ENCODE data around the gene DHTKD1.

Gene DHTKD1

DNA sequence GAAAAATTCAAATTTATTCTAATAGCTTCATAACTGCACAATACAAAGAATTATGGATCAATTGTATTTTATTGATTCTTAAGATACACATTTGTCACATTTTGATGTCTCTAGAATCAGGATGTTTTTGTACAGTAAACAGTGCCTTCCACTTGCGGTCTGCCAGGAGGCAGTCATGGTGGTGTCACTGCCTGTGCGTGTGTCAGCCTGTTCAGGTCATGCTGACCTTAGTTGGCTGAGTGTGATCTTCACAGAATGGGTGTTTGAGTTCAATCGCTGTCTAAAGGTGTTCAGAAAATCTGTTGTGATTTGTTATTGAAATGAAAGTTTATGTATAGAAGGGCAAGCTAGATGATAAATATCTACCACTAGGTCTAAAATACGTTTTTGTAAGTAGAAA is 81.4 kb downstream of the DHTKD1 start:
- Histone ChIP-seq H3K4me3 (replicated peaks; ENCODE audit: low read depth, low read length) (no peak overlapping the region), H3K36me3 (ENCODE audit: control insufficient read depth, insufficient read depth, low read length) (no peaks in the 10 kb centered on the region; the same call in 1 of the 2 replicates), H3K27me3 (replicated peaks; ENCODE audit: control insufficient read depth, insufficient read depth, low read length) (no peaks in the 10 kb centered on the region)
- TF ChIP-seq, protein P1, sequence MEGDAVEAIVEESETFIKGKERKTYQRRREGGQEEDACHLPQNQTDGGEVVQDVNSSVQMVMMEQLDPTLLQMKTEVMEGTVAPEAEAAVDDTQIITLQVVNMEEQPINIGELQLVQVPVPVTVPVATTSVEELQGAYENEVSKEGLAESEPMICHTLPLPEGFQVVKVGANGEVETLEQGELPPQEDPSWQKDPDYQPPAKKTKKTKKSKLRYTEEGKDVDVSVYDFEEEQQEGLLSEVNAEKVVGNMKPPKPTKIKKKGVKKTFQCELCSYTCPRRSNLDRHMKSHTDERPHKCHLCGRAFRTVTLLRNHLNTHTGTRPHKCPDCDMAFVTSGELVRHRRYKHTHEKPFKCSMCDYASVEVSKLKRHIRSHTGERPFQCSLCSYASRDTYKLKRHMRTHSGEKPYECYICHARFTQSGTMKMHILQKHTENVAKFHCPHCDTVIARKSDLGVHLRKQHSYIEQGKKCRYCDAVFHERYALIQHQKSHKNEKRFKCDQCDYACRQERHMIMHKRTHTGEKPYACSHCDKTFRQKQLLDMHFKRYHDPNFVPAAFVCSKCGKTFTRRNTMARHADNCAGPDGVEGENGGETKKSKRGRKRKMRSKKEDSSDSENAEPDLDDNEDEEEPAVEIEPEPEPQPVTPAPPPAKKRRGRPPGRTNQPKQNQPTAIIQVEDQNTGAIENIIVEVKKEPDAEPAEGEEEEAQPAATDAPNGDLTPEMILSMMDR (IDR thresholded peaks at IDR 0.05; ENCODE audit: insufficient read depth, low read length, poor library complexity, severe bottlenecking) = no peak
- no peak for DNase-seq (ENCODE audit: extremely low read depth, insufficient read length)

DNA sequence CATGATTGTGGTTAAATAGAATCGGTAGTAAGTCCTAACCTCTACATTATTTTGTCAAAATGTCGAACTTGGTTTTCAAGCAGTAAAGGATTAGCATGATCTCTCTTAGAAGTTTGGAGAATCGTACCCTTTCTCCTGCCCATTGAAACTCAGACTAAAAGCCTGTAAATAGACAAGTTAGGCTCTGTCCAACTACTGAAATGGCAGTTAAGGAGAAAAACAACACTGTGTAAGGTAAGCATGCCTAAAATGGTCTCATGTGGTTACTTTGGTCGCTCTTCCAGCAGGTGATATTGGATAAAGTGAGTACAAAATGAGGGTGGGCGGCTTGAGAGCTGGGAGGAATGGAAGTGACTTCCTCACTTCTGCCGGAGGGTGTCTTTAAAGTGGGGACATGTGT is 85.8 kb downstream of the DHTKD1 start:
- TF ChIP-seq, protein P1 (IDR thresholded peaks at IDR 0.05; ENCODE audit: insufficient read depth, low read length, poor library complexity, severe bottlenecking) = no peak
- Histone ChIP-seq H3K27me3 (replicated peaks; ENCODE audit: control insufficient read depth, insufficient read depth, low read length) (no peaks in the 10 kb centered on the region), H3K36me3 (ENCODE audit: control insufficient read depth, insufficient read depth, low read length) (peaks cover 4% of the 10 kb centered on the region), H3K4me3 (replicated peaks; ENCODE audit: low read depth, low read length) (no peak overlapping the region)
- DNase-seq (ENCODE audit: extremely low read depth, insufficient read length) = no peak

DNA sequence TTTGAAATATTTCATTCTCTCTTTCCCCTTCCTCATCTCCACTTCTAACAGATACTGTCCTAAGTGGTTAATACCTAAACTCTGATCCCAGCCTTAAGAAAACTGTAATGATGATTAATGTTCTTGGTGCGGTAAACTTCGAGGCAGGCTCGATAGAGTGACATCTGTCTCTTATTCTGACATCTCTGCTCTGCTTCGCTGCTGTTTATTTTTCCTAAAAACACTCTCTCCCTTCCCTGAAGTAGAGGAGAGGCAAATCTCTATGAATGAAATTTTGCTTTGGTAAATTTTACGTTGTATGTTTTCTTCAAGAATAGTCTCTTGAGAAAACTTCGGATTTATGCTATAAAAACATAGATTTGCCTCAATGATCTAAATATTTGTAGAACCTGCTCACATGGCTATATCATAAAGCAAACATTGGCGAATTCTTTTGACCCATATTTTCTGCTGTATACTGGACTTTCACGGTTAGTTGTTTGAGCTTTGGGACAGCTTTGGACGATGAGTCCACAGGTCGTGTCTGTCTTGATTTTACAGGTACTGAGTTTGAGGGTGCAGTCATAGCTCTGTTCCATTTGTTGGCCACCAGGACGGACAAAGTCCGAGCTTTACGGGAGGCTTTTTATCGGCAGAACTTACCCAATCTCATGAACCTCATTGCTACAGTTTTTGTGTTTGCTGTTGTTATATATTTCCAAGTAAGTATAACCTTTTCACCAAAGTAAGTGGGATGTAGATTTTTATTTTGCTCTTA is 87.8 kb downstream of the DHTKD1 start:
- H3K36me3 ChIP-seq (ENCODE audit: control insufficient read depth, insufficient read depth, low read length) = peaks cover 4% of the 10 kb centered on the region
- no peaks in the 10 kb centered on the region for H3K27me3 ChIP-seq (replicated peaks; ENCODE audit: control insufficient read depth, insufficient read depth, low read length)
- no peak for DNase-seq (ENCODE audit: extremely low read depth, insufficient read length)
- TF ChIP-seq, protein P1 (IDR thresholded peaks at IDR 0.05; ENCODE audit: insufficient read depth, low read length, poor library complexity, severe bottlenecking) = no peak
- no peak overlapping the region for H3K4me3 ChIP-seq (replicated peaks; ENCODE audit: low read depth, low read length)

DNA sequence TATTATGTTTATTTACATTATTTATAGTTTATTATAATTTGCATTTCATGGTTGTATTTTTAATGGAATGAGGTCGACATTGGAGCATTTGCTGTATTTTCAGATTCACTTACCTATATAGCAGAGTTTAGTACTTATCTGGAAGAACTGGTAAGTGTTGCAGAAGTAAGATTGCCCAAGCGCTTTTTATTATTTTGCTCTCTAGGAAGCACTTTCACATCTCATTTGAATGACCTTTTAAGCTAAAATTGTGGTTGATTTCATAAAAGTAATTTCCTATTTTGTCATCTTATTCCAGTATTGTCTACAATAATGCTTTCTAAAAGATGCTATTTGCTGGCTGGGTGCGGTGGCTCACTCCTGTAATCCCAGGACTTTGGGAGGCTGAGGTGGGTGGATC is 89.4 kb downstream of the DHTKD1 start:
- H3K4me3 ChIP-seq (replicated peaks; ENCODE audit: low read depth, low read length) = no peak overlapping the region
- TF ChIP-seq, protein P1 (IDR thresholded peaks at IDR 0.05; ENCODE audit: insufficient read depth, low read length, poor library complexity, severe bottlenecking) = no peak
- no peaks in the 10 kb centered on the region for H3K27me3 ChIP-seq (replicated peaks; ENCODE audit: control insufficient read depth, insufficient read depth, low read length)
- no peak for DNase-seq (ENCODE audit: extremely low read depth, insufficient read length)
- H3K36me3 ChIP-seq (ENCODE audit: control insufficient read depth, insufficient read depth, low read length) = peaks cover 6% of the 10 kb centered on the region

DNA sequence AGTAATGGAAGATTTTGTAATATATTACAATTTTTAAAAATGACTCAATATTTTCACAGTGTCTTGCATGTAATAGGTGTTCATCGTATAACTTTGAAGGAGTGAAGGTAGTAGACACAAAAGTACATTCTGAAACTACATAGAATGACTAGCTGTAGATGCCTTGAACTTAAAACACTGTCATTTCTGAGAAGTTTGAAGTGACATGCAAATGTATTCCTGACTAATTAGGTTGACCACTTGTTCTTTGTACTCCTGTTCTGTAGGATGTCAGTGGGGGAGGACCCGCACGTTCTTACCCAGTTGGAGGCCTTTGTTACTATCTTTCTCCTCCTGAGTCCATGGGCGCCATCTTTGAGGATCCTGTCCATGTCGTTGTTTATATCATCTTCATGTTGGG is 91.9 kb downstream of the DHTKD1 start:
- no peak for DNase-seq (ENCODE audit: extremely low read depth, insufficient read length)
- Histone ChIP-seq H3K4me3 (replicated peaks; ENCODE audit: low read depth, low read length) (no peak overlapping the region), H3K36me3 (ENCODE audit: control insufficient read depth, insufficient read depth, low read length) (peaks cover 9% of the 10 kb centered on the region), H3K27me3 (replicated peaks; ENCODE audit: control insufficient read depth, insufficient read depth, low read length) (no peaks in the 10 kb centered on the region)
- TF ChIP-seq, protein P1 (IDR thresholded peaks at IDR 0.05; ENCODE audit: insufficient read depth, low read length, poor library complexity, severe bottlenecking) = no peak

Measured in GM06990 (cell line).